Eye (tissue), 1 donor: Measurements from ENCODE around the gene DGKB.

ENCODE experiments used
- DNase-seq: peaks from one replicate; pipeline ENCODE4 v3.0.0-alpha.2; 2015

The DGKB gene

DNA sequence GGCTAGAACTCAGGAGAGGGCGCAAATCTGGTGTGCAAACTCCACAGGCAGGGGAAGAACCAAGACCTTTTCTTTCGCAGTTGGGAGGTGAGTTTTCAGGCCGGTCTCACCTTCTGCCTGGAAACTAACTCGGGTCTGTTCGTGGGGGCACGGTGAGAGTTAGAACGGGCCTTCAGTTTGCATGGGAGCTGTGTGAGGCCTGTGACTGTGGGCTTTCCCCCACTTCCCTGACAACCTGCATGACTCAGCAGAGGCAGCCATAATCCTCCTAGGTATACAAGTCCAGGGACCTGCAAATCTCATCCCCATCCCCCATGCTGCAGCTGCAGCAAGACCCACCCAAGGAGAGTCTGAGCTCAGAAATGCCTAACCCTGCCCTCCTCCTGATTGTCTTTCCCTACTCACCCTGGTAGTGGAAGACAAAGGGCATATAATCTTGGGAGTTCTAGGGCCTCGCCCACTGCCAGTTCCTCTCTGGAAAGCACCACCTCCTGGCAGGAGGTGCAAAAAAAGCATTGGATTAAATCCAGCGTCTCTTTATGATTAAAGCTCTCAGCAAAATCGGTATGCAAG lies 718.2 kb downstream of the DGKB start:
- DNase-seq, result no peak

GRCh38 chr7:14179781-14180180 lies 722.8 kb downstream of the DGKB start:
- no peak for DNase-seq

GRCh38 chr7:14177876-14178275 lies 724.7 kb downstream of the DGKB start:
- no peak for DNase-seq

- no peak for DNase-seq
Measured at GRCh38 chr7:14170872-14171271, 731.7 kb downstream of the DGKB start.

- no peak for DNase-seq
Measured at GRCh38 chr7:14158111-14158510, 744.4 kb downstream of the DGKB start.

DNA sequence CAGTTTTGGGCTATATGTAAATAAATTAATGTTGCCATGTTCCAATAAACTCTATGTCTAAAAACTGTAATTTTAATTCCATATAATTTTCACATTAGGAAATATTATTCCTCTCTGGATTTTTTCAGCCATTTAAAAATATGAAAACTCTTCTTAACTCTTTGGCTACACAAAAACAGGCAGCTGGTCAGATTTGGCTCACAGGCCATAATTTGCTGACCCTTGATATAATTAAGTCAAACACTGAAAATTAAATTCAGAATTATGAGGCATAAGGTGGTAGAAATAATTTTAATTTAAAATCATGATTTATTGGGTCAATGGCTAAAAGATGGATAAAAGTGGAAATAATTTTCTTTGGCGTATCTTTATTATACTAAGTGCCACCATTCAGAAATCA lies 746.1 kb downstream of the DGKB start:
- no peak for DNase-seq

- DNase-seq, result no peak
Measured at GRCh38 chr7:14148974-14149373, 753.6 kb downstream of the DGKB start.

DNA sequence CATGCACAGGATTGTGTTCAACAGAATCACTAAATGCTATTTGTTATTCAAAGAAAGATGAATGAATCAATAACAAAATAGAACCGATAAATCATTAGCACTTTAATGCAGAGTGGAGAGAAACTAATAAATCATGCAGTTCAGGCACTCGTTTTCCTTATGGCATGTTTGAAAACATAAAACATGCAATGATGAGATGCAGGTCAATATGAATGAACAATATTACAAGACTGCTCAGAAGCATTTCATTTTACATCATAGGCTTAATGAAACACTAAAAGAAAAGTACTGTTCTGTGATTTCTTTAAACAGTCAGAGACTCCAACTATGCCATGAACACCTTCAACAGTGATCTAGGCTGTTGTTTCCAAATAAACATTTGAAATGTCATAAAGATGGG lies 755.0 kb downstream of the DGKB start:
- no peak for DNase-seq

- DNase-seq, result no peak
Measured at GRCh38 chr7:14144538-14144937, 758.0 kb downstream of the DGKB start.

DNA sequence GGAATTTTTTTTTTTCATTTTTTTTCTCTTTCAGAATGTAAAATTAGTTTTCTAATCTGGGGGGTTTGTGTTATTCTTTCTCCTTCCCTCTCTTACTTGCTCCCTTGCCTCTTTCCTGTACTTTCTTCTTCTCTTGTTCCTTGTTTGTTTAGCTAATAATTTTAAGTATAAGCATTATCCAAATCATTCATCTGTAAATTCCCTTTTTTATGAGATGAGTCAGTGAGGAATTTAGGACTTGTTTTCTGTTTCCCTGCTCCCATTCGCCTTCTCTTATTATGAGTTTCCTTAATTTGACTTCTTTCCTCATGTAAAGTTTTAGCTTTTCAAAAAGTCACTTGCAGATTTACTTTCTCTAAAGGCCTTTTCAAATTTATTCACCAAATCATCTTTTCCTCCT lies 758.4 kb downstream of the DGKB start:
- DNase-seq, result no peak

DNA sequence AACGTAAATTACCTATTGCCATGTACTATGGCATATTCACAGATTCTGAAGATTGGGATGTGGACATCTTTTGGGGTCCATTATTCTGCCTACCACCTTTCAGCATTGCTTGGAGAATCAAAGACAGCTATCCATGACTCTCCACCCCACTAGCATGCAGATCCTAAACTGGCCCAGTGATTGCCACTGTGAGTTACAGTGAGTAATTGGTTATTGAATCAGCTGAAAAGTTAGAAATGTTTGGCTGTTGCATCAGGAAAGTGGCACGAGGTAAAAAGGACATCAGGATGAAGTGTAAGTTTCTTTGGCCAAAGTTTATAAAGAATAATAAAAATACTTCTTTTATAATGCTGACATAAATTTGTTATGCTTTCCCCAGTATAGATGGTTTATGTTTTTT lies 764.9 kb downstream of the DGKB start:
- DNase-seq, result no peak

GRCh38 chr7:14133752-14134151 lies 768.8 kb downstream of the DGKB start:
- no peak for DNase-seq

DNA sequence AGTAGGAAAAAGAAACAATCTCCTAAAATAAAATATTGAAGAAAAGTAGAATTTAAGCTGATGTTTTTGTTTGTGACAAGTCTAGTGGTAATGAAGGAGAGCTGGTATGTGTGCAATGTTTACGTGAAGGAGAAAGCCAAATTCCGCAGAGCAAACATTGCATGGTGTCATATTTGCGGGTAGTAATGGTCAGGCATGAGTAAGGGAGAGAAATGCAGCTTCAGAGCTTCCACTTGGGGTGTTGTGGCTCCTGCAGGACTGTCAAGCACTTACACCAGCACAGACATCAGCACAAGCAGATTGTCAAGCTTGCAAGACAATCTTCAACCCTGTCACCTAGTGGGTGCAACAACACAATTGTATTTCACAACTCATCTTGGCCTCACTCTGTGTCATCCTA lies 776.6 kb downstream of the DGKB start:
- DNase-seq, result no peak

- no peak for DNase-seq
Measured at GRCh38 chr7:14124716-14125115, 777.8 kb downstream of the DGKB start.

DNA sequence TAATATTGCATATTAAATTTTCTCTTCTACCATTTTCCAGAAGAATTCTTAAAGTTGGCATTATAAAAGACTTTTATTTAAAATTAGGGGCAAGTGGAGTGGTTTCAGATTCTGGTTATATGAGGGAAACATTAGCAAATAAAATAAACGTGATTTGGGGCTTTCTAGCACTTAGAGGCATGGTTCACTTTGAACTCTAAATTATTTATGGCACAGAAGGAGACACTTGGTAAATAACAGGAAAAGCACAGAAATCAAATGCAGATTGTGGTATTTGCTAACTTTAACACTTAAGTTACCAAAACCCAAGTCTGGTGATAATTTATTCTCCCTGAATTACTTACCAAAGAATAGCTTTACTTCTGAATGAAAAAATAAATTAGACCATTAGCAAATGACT lies 778.6 kb downstream of the DGKB start:
- no peak for DNase-seq

DNA sequence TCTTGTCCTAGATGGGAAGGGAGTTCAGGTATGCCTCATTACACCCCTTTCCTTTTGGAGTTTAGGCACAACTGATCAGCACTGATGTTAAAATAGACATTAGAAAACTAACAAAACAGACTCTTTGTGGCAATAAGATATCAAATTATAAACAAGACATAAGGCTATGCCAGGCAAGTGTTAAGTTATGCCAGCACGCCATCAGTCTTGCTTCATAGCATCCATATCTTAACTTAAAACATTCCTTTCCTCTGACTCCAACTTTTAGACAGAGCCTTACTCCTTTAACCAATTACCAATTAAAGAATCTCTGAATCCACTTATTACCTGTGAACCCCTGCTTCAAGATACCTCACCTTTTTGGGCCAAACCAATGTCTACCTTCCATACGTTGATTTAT lies 786.9 kb downstream of the DGKB start:
- DNase-seq, result no peak

GRCh38 chr7:14104861-14105260 lies 797.7 kb downstream of the DGKB start:
- DNase-seq, result no peak

DNA sequence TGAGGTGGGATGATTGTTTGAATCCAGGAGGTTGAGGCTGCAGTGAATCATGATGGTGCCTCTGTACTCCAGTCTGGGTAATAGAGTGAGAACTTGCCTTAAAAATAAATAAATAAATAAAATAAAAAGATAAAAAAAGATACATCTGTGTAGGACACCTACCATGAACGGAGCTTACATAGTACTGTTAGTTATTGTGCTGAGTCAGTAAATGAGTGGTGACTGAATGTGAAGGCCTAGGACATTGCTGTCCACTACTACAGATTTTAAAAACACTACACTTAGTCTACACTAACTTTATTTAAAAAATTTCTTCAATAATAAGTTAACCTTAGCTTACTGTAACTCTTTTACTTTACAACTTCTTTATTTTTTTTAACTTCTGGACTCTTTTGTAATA lies 806.4 kb downstream of the DGKB start:
- no peak for DNase-seq

GRCh38 chr7:14095233-14095950 lies 807.2 kb downstream of the DGKB start:
- no peak for DNase-seq
